HG03159 (cell line): ENCODE results near the gene THSD4.
"Not testable (repeated sequence)": the region's sequence is repeated elsewhere in the genome, so short reads cannot be mapped to it uniquely, and the experiment has no call there.

Experiments
- ATAC-seq: cut with Tn5 transposase; IDR thresholded peaks from one replicate; pipeline ENCODE4 v1.9.1; 2021; ENCODE audit warnings: mild to moderate bottlenecking, moderate library complexity; ENCODE audit not compliant: unreplicated experiment

Gene THSD4

GRCh38 chr15:71319424-71319823 is 204.2 kb downstream of the THSD4 start:
- not testable (repeated sequence) for ATAC-seq

- no peak for ATAC-seq
Observed at GRCh38 chr15:71319935-71320334, 204.7 kb downstream of the THSD4 start.

- no peak for ATAC-seq
Observed at GRCh38 chr15:71323082-71323481, 207.8 kb downstream of the THSD4 start.

- no peak for ATAC-seq
Observed at GRCh38 chr15:71323584-71323983, 208.3 kb downstream of the THSD4 start.

GRCh38 chr15:71325481-71325880 is 210.2 kb downstream of the THSD4 start:
- ATAC-seq: no peak

- ATAC-seq: no peak
Observed at GRCh38 chr15:71328453-71328852, 213.2 kb downstream of the THSD4 start.

- no peak for ATAC-seq
Observed at GRCh38 chr15:71329041-71329440, 213.8 kb downstream of the THSD4 start.

- ATAC-seq: no peak
Observed at GRCh38 chr15:71329497-71330260, 214.4 kb downstream of the THSD4 start.

GRCh38 chr15:71330638-71331162 is 215.4 kb downstream of the THSD4 start:
- no peak for ATAC-seq

- no peak for ATAC-seq
Observed at GRCh38 chr15:71331173-71331572, 215.9 kb downstream of the THSD4 start.

GRCh38 chr15:71332431-71333004 is 217.2 kb downstream of the THSD4 start:
- ATAC-seq: no peak

- no peak for ATAC-seq
Observed at GRCh38 chr15:71333136-71333700, 217.9 kb downstream of the THSD4 start.

GRCh38 chr15:71333839-71334238 is 218.6 kb downstream of the THSD4 start:
- ATAC-seq: no peak

- no peak for ATAC-seq
Observed at GRCh38 chr15:71334434-71334833, 219.2 kb downstream of the THSD4 start.

- no peak for ATAC-seq
Observed at GRCh38 chr15:71334873-71335272, 219.6 kb downstream of the THSD4 start.

GRCh38 chr15:71335591-71335990 is 220.3 kb downstream of the THSD4 start:
- ATAC-seq: no peak

- no peak for ATAC-seq
Observed at GRCh38 chr15:71336671-71337070, 221.4 kb downstream of the THSD4 start.

GRCh38 chr15:71337197-71337845 is 222.1 kb downstream of the THSD4 start:
- no peak for ATAC-seq

- ATAC-seq: no peak
Observed at GRCh38 chr15:71338265-71338664, 223.0 kb downstream of the THSD4 start.

- ATAC-seq: no peak
Observed at GRCh38 chr15:71338827-71339542, 223.7 kb downstream of the THSD4 start.
